ENCODE measurements around the gene REXO5.
A peak's percentile ranks its signal among the peaks of the same experiment; 100 is the strongest.
"Not testable (repeated sequence)": the region's sequence is repeated elsewhere in the genome, so short reads cannot be mapped to it uniquely, and the experiment has no call there.

REXO5 gene

GRCh38 chr16:20847550-20847949 lies 41.2 kb downstream of the REXO5 start:
- no peak for DNase-seq (ENCODE audit: extremely low read depth in 1 of 2, low read depth in 1 of 2)

GRCh38 chr16:20849589-20850390 lies 43.5 kb downstream of the REXO5 start:
- peak; percentile 22 to 41 for DNase-seq (ENCODE audit: extremely low read depth in 1 of 2, low read depth in 1 of 2)

GRCh38 chr16:20850981-20851380 lies 44.7 kb downstream of the REXO5 start:
- no peak for DNase-seq (ENCODE audit: extremely low read depth in 1 of 2, low read depth in 1 of 2)

- DNase-seq (ENCODE audit: extremely low read depth in 1 of 2, low read depth in 1 of 2): no peak
Observed at GRCh38 chr16:20851601-20852000, 45.3 kb downstream of the REXO5 start.

- no peak for DNase-seq (ENCODE audit: extremely low read depth in 1 of 2, low read depth in 1 of 2)
Observed at GRCh38 chr16:20853143-20853542, 46.8 kb downstream of the REXO5 start.

GRCh38 chr16:20853981-20854620 lies 47.8 kb downstream of the REXO5 start:
- no peak for DNase-seq (ENCODE audit: extremely low read depth in 1 of 2, low read depth in 1 of 2)

GRCh38 chr16:20854963-20855362 lies 48.6 kb downstream of the REXO5 start:
- no peak for DNase-seq (ENCODE audit: extremely low read depth in 1 of 2, low read depth in 1 of 2)

- DNase-seq (ENCODE audit: extremely low read depth in 1 of 2, low read depth in 1 of 2): no peak
Observed at GRCh38 chr16:20857281-20857680, 51.0 kb downstream of the REXO5 start.

GRCh38 chr16:20859229-20859628 lies 52.9 kb downstream of the REXO5 start:
- DNase-seq (ENCODE audit: extremely low read depth in 1 of 2, low read depth in 1 of 2): no peak

GRCh38 chr16:20859699-20860098 lies 53.4 kb downstream of the REXO5 start:
- no peak for DNase-seq (ENCODE audit: extremely low read depth in 1 of 2, low read depth in 1 of 2)

GRCh38 chr16:20860361-20860760 lies 54.0 kb downstream of the REXO5 start:
- DNase-seq (ENCODE audit: extremely low read depth in 1 of 2, low read depth in 1 of 2): no peak

- not testable (repeated sequence) for DNase-seq (ENCODE audit: extremely low read depth in 1 of 2, low read depth in 1 of 2)
Observed at GRCh38 chr16:20860995-20861394, 54.7 kb downstream of the REXO5 start.

GRCh38 chr16:20862162-20862960 lies 56.0 kb downstream of the REXO5 start:
- DNase-seq (ENCODE audit: extremely low read depth in 1 of 2, low read depth in 1 of 2): no peak

GRCh38 chr16:20864376-20864775 lies 58.0 kb downstream of the REXO5 start:
- DNase-seq (ENCODE audit: extremely low read depth in 1 of 2, low read depth in 1 of 2): not testable (repeated sequence)

GRCh38 chr16:20865420-20866131 lies 59.2 kb downstream of the REXO5 start:
- DNase-seq (ENCODE audit: extremely low read depth in 1 of 2, low read depth in 1 of 2): no peak

- no peak for DNase-seq (ENCODE audit: extremely low read depth in 1 of 2, low read depth in 1 of 2)
Observed at GRCh38 chr16:20866145-20866772, 59.9 kb downstream of the REXO5 start.

GRCh38 chr16:20866801-20867200 lies 60.5 kb downstream of the REXO5 start:
- DNase-seq (ENCODE audit: extremely low read depth in 1 of 2, low read depth in 1 of 2): no peak

- no peak for DNase-seq (ENCODE audit: extremely low read depth in 1 of 2, low read depth in 1 of 2)
Observed at GRCh38 chr16:20867585-20867984, 61.3 kb downstream of the REXO5 start.

- DNase-seq (ENCODE audit: extremely low read depth in 1 of 2, low read depth in 1 of 2): no peak
Observed at GRCh38 chr16:20868890-20869289, 62.6 kb downstream of the REXO5 start.

- no peak for DNase-seq (ENCODE audit: extremely low read depth in 1 of 2, low read depth in 1 of 2)
Observed at GRCh38 chr16:20870122-20870820, 63.9 kb downstream of the REXO5 start.
